Uterus (tissue), 2 donors: ENCODE measurements around the gene VAV1.

ENCODE experiments used
- POLR2A ChIP-seq, 2 donors: fragments of 450-650 bp; IDR thresholded peaks; one replicate each; pipeline ENCODE4 v1.6.1; 2016; ENCODE audit warnings: antibody characterized with exemption in 2 of 2, mild to moderate bottlenecking in 1 of 2, moderate library complexity in 1 of 2
- TF ChIP-seq, protein P1 (sequence below), 4 experiments: fragments of 200-600 bp in 2 of 4; fragments of 450-650 bp in 2 of 4; sonication (generic) in 2 of 4; IDR thresholded peaks; one replicate each; pipeline ENCODE4 v1.5.1; 2016 to 2019; ENCODE audit warnings: antibody characterized with exemption in 4 of 4, mild to moderate bottlenecking in 2 of 4, moderate library complexity in 1 of 4

- TF ChIP-seq, protein P1, sequence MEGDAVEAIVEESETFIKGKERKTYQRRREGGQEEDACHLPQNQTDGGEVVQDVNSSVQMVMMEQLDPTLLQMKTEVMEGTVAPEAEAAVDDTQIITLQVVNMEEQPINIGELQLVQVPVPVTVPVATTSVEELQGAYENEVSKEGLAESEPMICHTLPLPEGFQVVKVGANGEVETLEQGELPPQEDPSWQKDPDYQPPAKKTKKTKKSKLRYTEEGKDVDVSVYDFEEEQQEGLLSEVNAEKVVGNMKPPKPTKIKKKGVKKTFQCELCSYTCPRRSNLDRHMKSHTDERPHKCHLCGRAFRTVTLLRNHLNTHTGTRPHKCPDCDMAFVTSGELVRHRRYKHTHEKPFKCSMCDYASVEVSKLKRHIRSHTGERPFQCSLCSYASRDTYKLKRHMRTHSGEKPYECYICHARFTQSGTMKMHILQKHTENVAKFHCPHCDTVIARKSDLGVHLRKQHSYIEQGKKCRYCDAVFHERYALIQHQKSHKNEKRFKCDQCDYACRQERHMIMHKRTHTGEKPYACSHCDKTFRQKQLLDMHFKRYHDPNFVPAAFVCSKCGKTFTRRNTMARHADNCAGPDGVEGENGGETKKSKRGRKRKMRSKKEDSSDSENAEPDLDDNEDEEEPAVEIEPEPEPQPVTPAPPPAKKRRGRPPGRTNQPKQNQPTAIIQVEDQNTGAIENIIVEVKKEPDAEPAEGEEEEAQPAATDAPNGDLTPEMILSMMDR (IDR thresholded peaks at IDR 0.05): no peak
- TF ChIP-seq POLR2A (IDR thresholded peaks at IDR 0.05): no peak
Measured at GRCh38 chr19:6730941-6731670, 41.4 kb upstream of the VAV1 start.
